Caco-2 (cell line): ENCODE measurements around the gene RPL14. TPM values are rescaled to one million over a fixed set of nuclear protein-coding genes. Genes with fewer than 3 reads are reported as not detected.

ENCODE experiments used
- BruUV-seq: library from RNA; stranded (reverse); fragments of 400-500 nt; replicated peaks from 2 replicates; lab custom pipeline; 2021; lab: Mats Ljungman, UMichigan
- CTCF ChIA-PET: fragments of 300-600 bp; sonication (Branson Sonifier 250); formaldehyde crosslinking; loops from one replicate; lab custom pipeline; 2022; ENCODE audit warnings: antibody characterized with exemption; lab: Charles Lee
- POLR2A ChIA-PET: fragments of 300-600 bp; sonication (Branson Sonifier 250); formaldehyde crosslinking; loops from one replicate; lab custom pipeline; 2022; ENCODE audit warnings: antibody characterized with exemption; lab: Charles Lee
- DNase-seq, 2 experiments: peaks; one replicate each; pipeline versions ENCODE4 v3.0.0 to v3.0.0-alpha.2; 2020 to 2022
- H3K27me3 ChIP-seq: replicated peaks from 2 replicates; pipeline ENCODE4 v1.6.0; 2011; ENCODE audit warnings: low read length; ENCODE audit not compliant: control insufficient read depth, insufficient read depth
- H3K36me3 ChIP-seq: 2 replicates; pipeline ENCODE4 v1.5.1; 2011; ENCODE audit warnings: low read length; ENCODE audit not compliant: control insufficient read depth, insufficient read depth
- H3K4me1 ChIP-seq: fragments of 250-450 bp; sonication (Bioruptor Pico); 2 replicates; pipeline ENCODE4 v1.5.1; 2020; ENCODE audit warnings: mild to moderate bottlenecking
- H3K4me3 ChIP-seq: 2 replicates; pipeline ENCODE4 v1.5.1; 2011; ENCODE audit warnings: low read depth, mild to moderate bottlenecking, control low read depth, low read length
- H3K9me3 ChIP-seq: fragments of 250-450 bp; sonication (Bioruptor Pico); 2 replicates; pipeline ENCODE4 v1.5.1; 2020; ENCODE audit warnings: mild to moderate bottlenecking, moderate library complexity
- H3K27ac Mint-ChIP-seq: one replicate; pipeline ENCODE4 v1.8.0; 2022; ENCODE audit warnings: mixed read lengths; ENCODE audit not compliant: unreplicated experiment
- H3K27me3 Mint-ChIP-seq: one replicate; pipeline ENCODE4 v1.8.0; 2022; ENCODE audit warnings: mixed read lengths; ENCODE audit not compliant: insufficient read depth, unreplicated experiment
- H3K36me3 Mint-ChIP-seq: one replicate; pipeline ENCODE4 v1.8.0; 2022; ENCODE audit warnings: mild to moderate bottlenecking, mixed read lengths; ENCODE audit not compliant: insufficient read depth, unreplicated experiment
- H3K4me1 Mint-ChIP-seq: one replicate; pipeline ENCODE4 v1.8.0; 2022; ENCODE audit warnings: low read depth, mixed read lengths; ENCODE audit not compliant: unreplicated experiment
- H3K4me3 Mint-ChIP-seq: one replicate; pipeline ENCODE4 v1.8.0; 2022; ENCODE audit warnings: mild to moderate bottlenecking, moderate library complexity, mixed read lengths; ENCODE audit not compliant: unreplicated experiment
- H3K9me3 Mint-ChIP-seq: one replicate; pipeline ENCODE4 v1.8.0; 2022; ENCODE audit warnings: mixed read lengths; ENCODE audit not compliant: unreplicated experiment
- CTCF ChIP-seq, 2 experiments: fragments of 200-600 bp in 1 of 2; IDR thresholded peaks; 1 replicate in 1 of 2; 2 replicates in 1 of 2; pipeline versions ENCODE4 v1.5.1 to v1.8.0; 2011 to 2022; ENCODE audit warnings: antibody characterized with exemption in 1 of 2, control low read depth in 1 of 2, inconsistent platforms in 1 of 2, low read depth in 1 of 2, low read length in 1 of 2, mild to moderate bottlenecking in 1 of 2, moderate library complexity in 1 of 2; ENCODE audit not compliant: insufficient read depth in 1 of 2, severe bottlenecking in 1 of 2, unreplicated experiment in 1 of 2
- intact Hi-C: fragments of 100-400 bp; cut with micrococcal nuclease; formaldehyde crosslinking; loops from one replicate; pipeline ENCODE4 v1.10.0; 2022; ENCODE audit not compliant: unreplicated experiment
- total RNA-seq: library from RNA; stranded (reverse); gene quantifications from 2 replicates; pipeline ENCODE4 v1.2.3, GENCODE V29; 2022

Gene RPL14
- total RNA-seq, 1 experiment from 2014 or later: 1,589 TPM

GRCh38 chr3:40468018-40468417 lies 10.9 kb downstream of the RPL14 start:
- Mint-ChIP-seq H3K9me3 (no peaks in the 10 kb centered on the region), H3K27ac (no peak overlapping the region), H3K36me3 (peaks cover 38% of the 10 kb centered on the region), H3K27me3 (no peaks in the 10 kb centered on the region), H3K4me1 (no peaks in the 10 kb centered on the region), H3K4me3 (no peak overlapping the region)
- Histone ChIP-seq H3K4me1 (no peaks in the 10 kb centered on the region), H3K4me3 (no peak overlapping the region), H3K9me3 (no peaks in the 10 kb centered on the region), H3K27me3 (no peaks in the 10 kb centered on the region), H3K36me3 (no peaks in the 10 kb centered on the region)
- DNase-seq: no peak
- no peak for TF ChIP-seq CTCF (IDR thresholded peaks at IDR 0.05; ENCODE audit: insufficient read depth in 1 of 2, low read depth in 1 of 2, low read length in 1 of 2, severe bottlenecking in 1 of 2, unreplicated experiment in 1 of 2)
- intact Hi-C loops: no loop called here
- POLR2A ChIA-PET: no interaction called here
- CTCF ChIA-PET: no interaction called here
- BruUV-seq: no TSS peak

DNA sequence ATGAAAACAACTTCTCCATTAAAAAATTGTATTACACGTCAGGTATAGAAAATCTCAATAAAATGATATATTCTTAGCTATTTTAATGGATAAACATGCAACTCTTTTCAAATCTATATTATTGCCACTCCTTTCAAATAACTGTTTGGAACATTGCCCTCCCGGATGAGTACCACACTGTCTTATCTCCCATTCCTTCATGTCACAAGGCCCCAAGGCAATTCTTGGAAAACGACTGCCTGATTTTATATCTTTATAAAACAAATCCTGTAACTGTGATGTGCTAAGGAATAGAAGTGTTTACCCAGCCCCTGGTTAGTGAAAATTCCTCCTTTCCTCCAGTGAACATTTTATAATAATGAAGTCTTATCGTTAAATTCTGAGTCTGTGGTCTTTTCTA lies 13.6 kb downstream of the RPL14 start:
- H3K4me3 Mint-ChIP-seq: no peak overlapping the region
- no peak for TF ChIP-seq CTCF (IDR thresholded peaks at IDR 0.05; ENCODE audit: insufficient read depth in 1 of 2, low read depth in 1 of 2, low read length in 1 of 2, severe bottlenecking in 1 of 2, unreplicated experiment in 1 of 2)
- BruUV-seq: no TSS peak
- Histone ChIP-seq H3K4me1 (no peaks in the 10 kb centered on the region), H3K36me3 (no peaks in the 10 kb centered on the region), H3K9me3 (no peaks in the 10 kb centered on the region), H3K4me3 (no peak overlapping the region), H3K27me3 (no peaks in the 10 kb centered on the region)
- no peak overlapping the region for H3K27ac Mint-ChIP-seq
- POLR2A ChIA-PET: no interaction called here
- no peaks in the 10 kb centered on the region for H3K27me3 Mint-ChIP-seq
- no peak for DNase-seq
- H3K9me3 Mint-ChIP-seq: no peaks in the 10 kb centered on the region
- CTCF ChIA-PET: no interaction called here
- H3K36me3 Mint-ChIP-seq: peaks cover 13% of the 10 kb centered on the region
- no peaks in the 10 kb centered on the region for H3K4me1 Mint-ChIP-seq
- intact Hi-C loops: no loop called here

DNA sequence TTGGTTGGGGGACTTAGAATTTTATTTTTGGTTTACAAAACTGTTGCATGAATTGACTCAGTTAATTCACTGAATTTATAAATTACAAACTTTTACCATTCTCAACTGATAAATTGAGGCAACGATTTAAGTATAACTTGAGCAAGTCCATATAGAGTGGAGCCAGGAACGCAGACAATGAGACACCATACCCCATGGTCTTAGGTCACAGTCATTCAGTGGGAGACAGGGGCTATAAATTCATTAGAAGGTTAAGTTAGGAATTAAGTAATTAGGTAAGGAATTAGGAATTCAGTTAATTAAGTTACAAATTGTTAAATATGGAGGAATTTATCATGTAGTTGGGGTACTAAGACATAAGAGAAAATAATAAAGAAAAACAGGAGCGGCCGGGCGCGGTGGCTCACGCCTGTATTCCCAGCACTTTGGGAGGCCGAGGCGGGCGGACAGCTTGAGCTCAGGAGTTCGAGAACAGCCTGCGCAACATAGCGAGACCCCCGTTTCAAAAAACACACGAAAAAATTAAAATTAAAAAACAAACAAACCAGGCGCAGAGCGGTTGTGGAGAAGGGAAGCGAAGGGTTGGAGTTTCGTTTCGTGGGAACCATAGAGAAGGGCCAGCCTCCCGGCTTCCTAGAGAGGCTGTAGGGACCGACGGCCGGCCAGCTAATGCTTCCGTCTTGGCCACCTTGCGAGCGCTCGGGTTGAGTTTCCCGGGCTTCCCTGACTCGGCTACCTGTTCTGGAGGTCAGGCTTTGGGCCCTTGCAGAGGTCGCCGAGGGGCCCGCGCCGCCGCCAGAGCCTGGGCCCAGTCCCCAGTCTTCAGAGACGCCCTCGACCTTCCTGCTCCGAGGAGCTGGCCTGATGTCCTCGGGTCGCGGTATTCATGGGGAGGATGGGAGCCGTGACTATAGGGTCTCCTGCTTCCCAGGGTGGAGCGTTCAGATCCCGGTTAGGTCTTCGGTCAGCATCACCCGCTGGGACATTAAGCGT lies 19.6 kb downstream of the RPL14 start, which contains the start of gene ZNF619:
TSS of gene ZNF619 (plus strand) at position 645 of the 993 bp plus-strand sequence. CDS start 858 bp downstream, outside the sequence.
- no peaks in the 10 kb centered on the region for H3K36me3 Mint-ChIP-seq
- peak within 1 kb of the TSS; percentile 88 for H3K27ac Mint-ChIP-seq
- intact Hi-C loops: loop anchor here (2.0 kb wide), 3 partner anchors 20 to 48 kb away; partner anchors contain the start of genes ZNF620 and ZNF621
- Histone ChIP-seq H3K9me3 (no peaks in the 10 kb centered on the region), H3K4me3 (peak within 1 kb of the TSS; percentile 54), H3K36me3 (no peaks in the 10 kb centered on the region), H3K27me3 (no peaks in the 10 kb centered on the region), H3K4me1 (peaks cover 3% of the 10 kb centered on the region; the same call in 1 of the 2 replicates)
- peak within 1 kb of the TSS; percentile 81 for H3K4me3 Mint-ChIP-seq
- no peaks in the 10 kb centered on the region for H3K9me3 Mint-ChIP-seq
- no TSS peak for BruUV-seq
- DNase-seq: peak; percentile 71
- no peaks in the 10 kb centered on the region for H3K27me3 Mint-ChIP-seq
- peaks cover 10% of the 10 kb centered on the region for H3K4me1 Mint-ChIP-seq
- CTCF ChIA-PET: interaction anchor here (1.9 kb wide), 1 partner anchor 29 kb away, joined by 12 read pairs; the partner anchor contains the start of gene ZNF620
- no peak for TF ChIP-seq CTCF (IDR thresholded peaks at IDR 0.05; ENCODE audit: insufficient read depth in 1 of 2, low read depth in 1 of 2, low read length in 1 of 2, severe bottlenecking in 1 of 2, unreplicated experiment in 1 of 2)
- POLR2A ChIA-PET: interaction anchor here (0.6 to 1.2 kb wide), 4 partner anchors 13 to 168 kb away, joined by 3 to 8 read pairs (median 4); partner anchors contain the start of genes EIF1B, RPL14 and ZNF620
